SIG-M5 treated with dmso at 0.1 percent for 504 hours (cell line): Measurements from ENCODE around the gene CYP2A7.
"Not testable (repeated sequence)": the region's sequence is repeated elsewhere in the genome, so short reads cannot be mapped to it uniquely, and the experiment has no call there.

Experiments used
- DNase-seq: peaks from one replicate; lab custom pipeline; 2025; ENCODE audit not compliant: unreplicated experiment; lab: John Stamatoyannopoulos, UW

The CYP2A7 gene

DNA sequence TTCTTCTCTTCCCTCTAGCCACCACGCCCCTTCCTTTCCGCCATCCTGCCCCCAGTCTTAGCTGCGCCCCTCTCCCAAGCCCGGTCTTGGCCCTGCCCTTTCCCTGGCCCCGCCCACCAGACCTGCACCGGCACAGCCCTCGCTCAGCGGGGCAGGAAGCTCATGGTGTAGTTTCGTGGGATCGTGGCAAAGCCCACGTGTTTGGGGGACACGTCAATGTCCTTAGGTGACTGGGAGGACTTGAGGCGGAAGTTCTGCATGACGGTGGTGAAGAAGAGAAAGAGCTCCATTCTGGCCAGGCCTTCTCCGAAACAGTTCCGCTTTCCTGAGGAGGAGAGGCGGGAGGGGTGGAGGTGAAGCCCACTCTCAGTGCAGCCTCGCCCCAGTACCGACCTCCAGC lies 38.4 kb downstream of the CYP2A7 start:
- DNase-seq, result not testable (repeated sequence)

DNA sequence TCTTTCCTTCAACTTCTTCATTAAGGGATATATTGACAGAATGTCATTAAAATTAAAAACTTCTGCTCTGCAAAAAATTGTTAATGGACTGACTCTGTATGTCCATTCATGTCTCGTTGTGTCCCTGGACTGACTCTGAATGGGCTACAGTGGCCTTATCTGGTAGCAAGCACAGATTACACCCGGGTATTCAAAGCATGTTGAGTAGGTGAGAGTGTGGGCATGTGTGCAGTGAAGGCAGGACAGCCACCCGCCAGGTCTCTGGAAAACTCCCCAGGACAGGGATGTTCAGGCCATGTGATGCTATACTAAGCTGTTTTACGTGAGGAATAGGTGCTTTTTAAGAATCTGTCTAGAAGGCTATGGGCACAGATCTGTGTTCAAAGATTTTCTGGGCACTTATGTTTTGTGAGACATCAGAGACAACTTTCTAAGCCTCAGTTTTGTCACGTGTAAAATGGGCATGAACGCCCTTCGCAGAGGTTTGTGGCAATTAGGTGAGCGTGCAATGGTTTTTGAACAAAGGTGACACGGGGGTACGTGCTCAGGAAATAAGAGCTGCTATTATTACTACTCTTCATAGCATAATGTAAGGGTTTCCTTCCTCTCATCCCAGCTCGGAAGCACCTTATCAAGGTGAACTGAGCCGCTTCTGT lies 38.9 kb downstream of the CYP2A7 start:
- not testable (repeated sequence) for DNase-seq

DNA sequence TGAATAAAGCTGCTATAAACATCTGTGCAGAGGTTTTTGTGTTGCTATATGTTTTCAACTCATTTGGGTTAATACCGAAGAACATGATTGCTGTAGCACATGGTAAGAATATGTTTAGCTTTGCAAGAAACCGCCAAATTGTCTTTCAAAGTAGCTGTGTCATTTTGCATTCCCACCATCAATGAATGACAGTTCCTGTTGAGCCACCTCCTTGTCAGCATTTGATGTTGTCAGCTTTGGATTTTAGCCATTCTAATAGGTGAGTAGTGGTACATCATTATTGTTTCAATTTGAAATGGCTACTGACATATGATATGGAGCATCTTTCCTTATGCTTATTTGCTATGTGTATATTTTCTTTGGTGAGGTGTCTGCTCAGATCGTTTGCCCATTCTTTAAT lies 40.0 kb downstream of the CYP2A7 start:
- DNase-seq, result not testable (repeated sequence)

DNA sequence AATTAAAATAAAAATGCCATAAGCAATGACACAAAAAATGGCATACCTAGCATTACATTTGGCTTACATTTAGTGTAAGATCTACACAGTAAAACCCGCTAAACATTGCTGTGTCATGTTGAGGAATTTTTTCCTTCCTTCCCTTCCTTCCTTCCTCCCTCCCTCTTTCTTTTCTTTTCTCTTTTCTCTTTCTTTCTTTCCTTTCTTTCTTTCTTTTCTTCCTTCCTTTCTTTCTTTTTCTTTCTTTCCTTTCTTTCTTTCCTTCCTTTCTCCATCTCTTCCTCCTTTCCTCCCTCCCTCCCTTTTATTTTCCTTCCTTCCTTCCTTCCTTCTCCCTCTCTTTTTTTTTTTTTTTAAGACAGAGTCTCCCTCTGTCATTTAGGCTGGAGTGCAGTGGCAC lies 43.6 kb downstream of the CYP2A7 start:
- DNase-seq, result not testable (repeated sequence)

DNA sequence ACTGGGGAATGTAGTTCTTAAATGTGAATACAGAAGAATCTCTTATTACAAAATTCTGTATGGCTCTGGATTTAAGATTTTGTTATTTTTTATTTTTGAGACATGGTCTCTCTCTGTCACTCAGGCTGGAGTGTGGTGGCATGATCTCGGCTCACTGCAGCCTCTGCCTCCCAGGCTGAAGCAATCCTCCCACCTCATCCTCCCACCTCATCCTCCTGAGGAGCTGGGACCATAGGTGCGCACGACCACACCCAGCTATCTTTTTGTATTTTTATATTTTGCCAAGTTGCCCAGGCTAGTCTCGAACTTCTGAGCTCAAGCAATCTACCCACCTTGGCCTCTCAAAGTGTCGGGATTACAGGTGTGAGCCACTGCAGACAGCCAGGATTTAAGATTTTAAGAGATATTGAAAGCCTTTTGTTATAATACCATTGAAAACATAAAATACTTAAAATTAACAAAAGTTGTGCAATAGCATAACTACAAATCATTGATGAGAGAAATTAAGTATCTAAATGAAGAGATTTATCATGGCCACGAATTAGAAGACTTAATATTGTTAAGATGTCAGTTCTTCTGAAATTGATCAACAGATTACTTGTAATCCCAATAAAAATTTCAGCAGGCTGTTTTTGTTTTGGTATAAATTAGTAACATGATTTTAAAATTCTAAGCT lies 45.1 kb downstream of the CYP2A7 start:
- DNase-seq, result no peak

DNA sequence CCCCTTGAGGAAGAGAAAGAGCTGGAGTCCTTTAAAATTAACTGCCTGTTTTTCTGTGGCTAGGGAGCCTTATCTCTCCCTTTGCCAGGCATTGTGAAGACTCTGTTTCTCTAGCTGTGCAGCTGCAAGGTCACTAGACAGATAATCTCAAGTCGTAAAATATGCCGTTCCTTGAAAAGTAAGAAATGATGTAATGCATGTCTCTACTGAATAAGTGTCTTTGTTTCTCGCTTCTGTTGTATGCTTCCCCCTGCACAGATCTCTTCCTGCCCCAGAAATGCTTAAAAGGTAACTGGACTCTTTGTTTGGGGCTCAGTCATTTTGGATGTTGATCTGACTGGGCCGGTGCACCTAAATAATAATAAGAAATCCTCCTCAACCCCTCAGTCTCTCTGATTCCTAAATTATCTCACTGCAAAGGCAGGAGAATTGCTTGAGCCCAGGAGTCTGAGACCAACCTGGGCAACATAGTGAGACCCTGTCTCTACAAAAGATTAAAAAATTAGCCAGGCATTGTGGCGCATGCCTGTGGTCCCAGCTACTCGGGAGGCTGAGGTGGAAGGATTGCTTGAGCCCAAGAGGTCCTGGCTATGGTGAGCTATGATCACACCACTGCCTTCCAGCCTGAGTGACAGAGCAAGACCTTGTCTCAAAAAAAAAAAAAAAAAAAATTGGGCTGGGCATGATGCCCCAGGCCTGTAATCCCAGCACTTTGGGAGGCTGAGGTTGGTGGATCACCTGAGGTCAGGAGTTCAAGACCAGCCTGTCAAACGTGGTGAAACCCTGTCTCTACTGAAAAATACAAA lies 48.1 kb downstream of the CYP2A7 start:
- DNase-seq, result not testable (repeated sequence)

DNA sequence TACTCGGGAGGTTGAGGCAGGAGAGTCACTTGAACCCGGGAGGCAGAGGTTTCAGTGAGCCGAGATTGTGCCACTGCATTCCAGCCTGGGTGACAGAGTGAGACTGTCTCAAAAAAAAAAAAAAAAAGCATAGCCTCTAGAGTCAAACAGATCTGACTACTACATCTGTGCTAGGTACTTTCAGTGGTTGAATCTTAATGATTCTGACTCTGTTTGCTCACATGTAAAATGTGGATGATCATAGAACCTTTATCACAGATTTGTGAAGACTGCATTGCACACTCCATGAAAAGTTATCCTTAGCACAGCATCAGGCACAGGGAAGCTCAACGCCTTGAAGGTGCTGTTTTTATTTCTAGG lies 49.6 kb downstream of the CYP2A7 start:
- not testable (repeated sequence) for DNase-seq

DNA sequence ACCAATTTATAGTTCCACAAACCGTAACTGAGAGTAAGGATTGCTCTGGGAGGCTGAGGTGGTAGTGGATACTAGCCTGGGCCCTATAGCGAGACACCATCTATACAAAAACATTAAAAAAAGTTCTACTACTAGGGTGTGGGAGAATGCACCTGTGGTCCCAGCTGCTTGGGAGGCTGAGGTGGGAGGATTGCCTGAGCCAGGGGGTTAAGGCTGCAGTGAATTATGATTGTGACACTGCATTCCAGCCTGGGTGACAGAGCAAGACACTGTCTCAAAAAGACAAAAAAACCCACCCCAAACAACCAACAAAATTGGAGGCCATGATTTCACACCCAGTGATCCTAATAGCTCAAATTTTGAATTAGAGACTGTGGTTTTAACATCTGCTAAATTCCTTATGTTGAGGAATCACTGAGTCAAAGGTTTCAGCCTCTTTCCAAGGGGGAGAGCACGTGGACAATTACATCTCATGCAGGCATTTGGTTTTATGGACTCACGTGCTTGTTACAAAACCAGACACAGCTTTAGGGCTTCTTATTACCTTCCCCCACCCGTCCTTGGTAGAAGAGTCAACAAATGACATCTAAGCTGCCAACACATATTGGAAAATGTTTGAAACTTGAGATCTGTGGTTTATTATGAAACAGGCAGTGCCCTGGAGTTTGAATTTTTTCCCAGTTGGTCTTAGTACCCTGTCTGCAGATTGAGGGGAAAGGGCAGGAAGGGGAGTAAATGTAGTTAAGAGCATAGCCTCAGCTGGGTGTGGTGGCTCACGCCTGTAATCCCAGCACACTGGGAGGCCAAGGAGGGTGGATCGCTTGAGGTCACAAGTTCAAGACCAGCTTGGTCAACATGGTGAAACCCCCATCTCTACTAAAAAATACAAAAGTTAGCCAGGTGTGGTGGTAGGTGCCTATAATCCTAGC lies 50.3 kb downstream of the CYP2A7 start:
- DNase-seq, result peak; percentile 87

DNA sequence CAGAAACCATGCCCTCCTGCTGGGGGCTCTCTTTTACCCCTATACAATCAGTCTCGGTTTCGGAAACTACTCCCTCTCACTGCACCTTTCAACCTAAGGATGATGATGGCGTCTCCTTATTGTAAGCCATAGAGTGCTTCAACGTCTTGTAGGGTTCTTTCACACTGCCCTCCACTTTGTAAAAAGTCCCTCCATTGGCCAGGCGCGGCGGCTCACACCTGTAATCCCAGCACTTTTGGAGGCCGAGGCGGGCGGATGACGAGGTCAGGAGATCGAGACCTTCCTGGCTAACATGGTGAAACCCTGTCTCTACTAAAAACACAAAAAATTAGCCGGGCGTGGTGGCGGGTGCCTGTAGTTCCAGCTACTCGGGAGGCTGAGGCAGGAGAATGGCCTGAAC lies 51.3 kb downstream of the CYP2A7 start:
- not testable (repeated sequence) for DNase-seq

DNA sequence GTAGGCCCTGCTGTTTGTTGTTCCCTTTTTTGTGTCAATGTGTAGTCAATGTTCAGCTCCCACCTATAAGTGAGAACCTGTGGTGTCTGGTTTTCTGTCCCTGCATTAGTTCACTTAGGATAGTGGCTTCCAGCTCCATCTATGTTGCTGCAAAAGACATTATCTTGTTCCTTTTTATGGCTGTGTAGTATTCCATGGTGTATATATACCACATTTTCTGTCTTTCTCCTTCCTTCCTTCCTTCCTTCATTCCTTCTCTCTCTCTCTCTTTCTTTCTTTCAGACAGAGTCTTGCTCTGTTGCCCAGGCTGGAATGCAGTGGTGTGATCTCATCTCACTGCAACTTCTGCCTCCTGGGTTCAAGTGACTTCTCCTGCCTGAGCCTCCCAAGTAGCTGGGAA lies 52.8 kb downstream of the CYP2A7 start:
- DNase-seq, result no peak

DNA sequence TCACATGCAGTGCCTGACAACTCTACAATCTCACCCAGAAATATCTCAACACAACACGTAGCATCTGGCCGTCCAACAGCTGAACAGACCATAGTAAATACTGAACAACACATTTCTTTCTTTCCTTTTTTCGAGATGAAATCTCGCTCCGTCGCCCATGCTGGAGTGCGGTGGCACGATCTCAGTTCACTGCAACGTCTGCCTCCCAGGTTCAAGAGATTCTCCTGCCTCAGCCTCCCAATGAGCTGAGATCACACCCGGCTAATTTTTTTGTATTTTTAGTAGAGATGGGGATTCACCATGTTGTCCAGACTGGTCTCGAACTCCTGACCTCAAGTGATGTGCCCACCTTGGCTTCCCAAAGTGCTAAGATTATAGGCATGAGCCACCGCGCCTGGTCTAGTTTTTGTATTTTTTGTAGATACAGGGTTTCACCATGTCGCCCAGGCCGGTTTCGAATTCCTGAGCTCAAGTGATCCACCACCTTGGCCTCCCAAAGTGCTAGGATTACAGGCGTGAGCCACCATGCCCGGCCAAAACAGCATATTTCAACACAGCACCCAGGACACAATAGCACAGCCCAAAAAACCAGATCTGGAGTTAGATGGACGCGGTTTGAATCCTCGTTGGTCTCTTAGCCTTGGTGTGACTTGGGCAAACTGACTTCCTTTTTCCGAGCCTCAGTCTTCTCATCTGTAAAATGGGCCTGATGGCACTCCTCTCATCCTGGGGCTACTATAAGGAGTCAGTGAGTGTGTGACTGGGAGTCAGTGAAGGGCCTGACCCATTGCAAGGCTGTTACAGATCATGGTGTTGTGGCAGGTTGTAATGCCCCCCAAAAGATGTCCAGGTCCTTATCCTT lies 54.4 kb downstream of the CYP2A7 start:
- no peak for DNase-seq

DNA sequence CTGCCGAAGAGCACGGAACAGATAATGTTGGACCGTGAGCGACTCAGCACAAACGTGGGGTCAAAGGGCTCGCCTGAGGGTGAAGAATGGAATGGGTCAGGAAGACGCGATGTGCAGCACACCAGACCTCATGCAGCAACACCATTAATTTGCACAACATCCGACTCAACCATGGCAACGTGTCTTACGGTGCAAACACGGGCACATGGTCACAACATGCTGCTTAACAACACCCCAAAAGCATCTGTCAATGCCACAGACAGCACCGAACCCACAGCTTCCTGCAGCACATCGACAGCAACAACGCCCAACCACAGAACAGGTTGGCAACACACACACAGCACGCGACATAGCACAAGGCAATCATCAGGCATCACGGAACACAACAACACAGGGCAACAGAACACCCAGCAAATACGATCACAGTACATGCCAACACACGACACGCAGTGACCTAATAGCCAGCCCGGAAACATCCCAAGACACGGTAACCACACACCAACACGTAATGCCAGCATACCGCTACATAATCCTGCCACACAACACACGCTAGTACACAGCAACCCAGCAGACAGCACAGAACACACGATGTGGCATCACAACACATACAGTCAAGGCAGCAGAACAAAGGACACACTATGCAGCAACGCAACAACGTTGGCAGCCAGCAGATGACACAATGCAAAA lies 55.2 kb downstream of the CYP2A7 start:
- DNase-seq, result not testable (repeated sequence)

DNA sequence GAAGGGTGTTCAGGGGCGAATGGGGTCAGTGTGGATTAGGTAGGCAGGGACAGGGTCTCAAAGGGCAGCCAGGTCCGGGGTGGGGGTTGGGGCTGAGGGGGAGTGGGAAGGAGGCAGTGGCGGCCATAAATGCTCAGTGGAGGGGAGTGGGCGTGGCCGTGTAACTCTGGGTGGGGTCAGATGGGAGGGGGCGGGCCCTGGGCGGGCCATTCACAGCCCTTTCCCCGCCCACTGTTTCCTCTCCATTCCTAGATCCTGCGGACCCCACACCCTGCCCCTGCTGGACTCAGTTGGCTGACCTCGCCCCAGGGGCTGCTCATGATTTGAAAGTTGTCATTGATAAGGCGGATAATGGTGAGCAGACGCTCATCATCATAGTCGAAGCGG lies 55.7 kb downstream of the CYP2A7 start:
- not testable (repeated sequence) for DNase-seq

DNA sequence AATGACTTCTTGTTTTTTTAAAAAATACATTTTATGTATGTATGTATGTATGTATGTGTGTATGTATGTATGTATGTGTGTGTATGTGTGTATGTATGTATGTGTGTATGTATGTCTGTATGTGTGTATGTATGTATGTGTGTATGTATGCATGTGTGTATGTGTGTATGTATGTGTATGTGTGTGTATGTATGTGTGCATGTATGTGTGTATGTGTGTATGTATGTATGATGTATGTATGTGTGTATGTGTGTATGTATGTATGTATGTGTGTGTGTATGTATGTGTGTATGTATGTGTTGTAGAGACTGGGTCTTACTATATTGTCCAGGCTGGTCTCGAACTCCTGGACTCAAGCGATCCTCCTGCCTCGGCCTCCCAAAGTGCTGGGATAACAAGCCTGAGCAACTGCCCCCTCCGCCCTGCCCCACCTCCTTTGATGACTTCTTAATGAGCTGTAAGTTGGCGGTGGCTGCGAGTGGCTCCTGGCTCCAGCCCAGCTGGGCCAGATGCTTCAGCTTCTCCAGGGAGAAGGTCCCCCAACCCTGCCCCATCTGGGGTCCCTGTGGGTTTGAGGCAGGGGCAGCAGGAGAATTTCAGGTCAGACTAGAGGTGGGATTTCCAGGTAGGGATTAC lies 56.5 kb downstream of the CYP2A7 start:
- not testable (repeated sequence) for DNase-seq
